Pancreas (tissue), 10 donors: ENCODE data around the gene IGFL2. TPM values are rescaled to one million over a fixed set of nuclear protein-coding genes. Genes with fewer than 3 reads are reported as not detected.

Source experiments
- ATAC-seq, 4 donors: fragments of 200-7000 bp; cut with Tn5 transposase; one replicate each; pipeline versions ENCODE4 v1.8.0 to v1.9.1; 2020; ENCODE audit warnings: mild to moderate bottlenecking in 4 of 4, moderate library complexity in 4 of 4
- DNase-seq, 6 donors: peaks; one replicate each; pipeline ENCODE4 v3.0.0-alpha.2; 2020
- FAIRE-seq: peaks from 2 replicates; lab custom pipeline; 2012; peaks lifted over from hg19 to GRCh38; lab: Jason Lieb, UNC
- H3K27ac ChIP-seq, 4 donors: fragments of 200-600 bp; sonication (generic); 1 replicate in 3 of 4; 2 replicates in 1 of 4; pipeline versions ENCODE4 v1.5.0 to v1.8.0; 2020
- H3K27me3 ChIP-seq, 4 donors: fragments of 200-600 bp; one replicate each; pipeline ENCODE4 v1.8.0; 2021
- H3K36me3 ChIP-seq, 3 donors: fragments of 200-600 bp; sonication (generic) in 1 of 3; one replicate each; pipeline versions ENCODE4 v1.5.0 to v1.8.0; 2020 to 2021
- H3K4me1 ChIP-seq, 3 donors: fragments of 200-600 bp; one replicate each; pipeline ENCODE4 v1.8.0; 2021
- H3K4me3 ChIP-seq, 4 donors: fragments of 200-600 bp; sonication (generic) in 2 of 4; one replicate each; pipeline versions ENCODE4 v1.5.0 to v1.8.0; 2020 to 2021
- H3K9me3 ChIP-seq, 4 donors: fragments of 200-600 bp; one replicate each; pipeline ENCODE4 v1.8.0; 2021
- WGBS, 2 donors: extraction: QIAGEN DNeasy Blood & Tissue Kit; methylation state at CpG; one replicate each; pipeline ENCODE4 v1.1.7; 2013; 5-methylcytosine and 5-hydroxymethylcytosine counted together
- intact Hi-C, 3 donors: fragments of 100-400 bp; cut with DNase I; formaldehyde crosslinking; loops; one replicate each; pipeline versions ENCODE4 v1.11.1 to v1.14.2; 2022
- polyA plus RNA-seq, 2 donors: library from polyadenylated mRNA; stranded (reverse); fragments of 200-250 nt; gene quantifications; one replicate each; pipeline ENCODE4 v1.2.3, GENCODE V29; 2013
- total RNA-seq, 6 donors: library from RNA; stranded (reverse); fragmentation: NEBNext Ultra II Directional in 4 of 6; extraction: Animal tissue kit (Norgen Biotek cat#: 25700) in 4 of 6; gene quantifications; one replicate each; pipeline versions ENCODE4 v1.2.1 to v1.2.4, GENCODE V29; 2021 to 2023
- TF ChIP-seq, protein P1 (sequence below), 4 donors: fragments of 200-600 bp; sonication (generic) in 3 of 4; IDR thresholded peaks; one replicate each; pipeline versions ENCODE4 v1.5.0 to v1.8.0; 2021; ENCODE audit warnings: antibody characterized with exemption in 4 of 4
- donor health status: healthy with polysubstance abuse.
- donor health status: DM: no; HTN: no; CAD: no; lungs with moderate emphysema.
- donor health status: DM: no; HTN: no; CAD: no.
- donor health status: control.
- donor health status: control.
- donor health status: Bipolar disorder and iron deficiency.
- donor health status: DM: yes; HTN: yes; CAD: no.
- donor health status: DM: no; HTN: no; CAD: no.
- donor health status: DM: no; HTN: no; CAD: no.
- donor health status: DM: yes; HTN: yes; CAD: no.

Gene IGFL2
- total and polyA plus RNA-seq, 8 donors, result not detected

DNA sequence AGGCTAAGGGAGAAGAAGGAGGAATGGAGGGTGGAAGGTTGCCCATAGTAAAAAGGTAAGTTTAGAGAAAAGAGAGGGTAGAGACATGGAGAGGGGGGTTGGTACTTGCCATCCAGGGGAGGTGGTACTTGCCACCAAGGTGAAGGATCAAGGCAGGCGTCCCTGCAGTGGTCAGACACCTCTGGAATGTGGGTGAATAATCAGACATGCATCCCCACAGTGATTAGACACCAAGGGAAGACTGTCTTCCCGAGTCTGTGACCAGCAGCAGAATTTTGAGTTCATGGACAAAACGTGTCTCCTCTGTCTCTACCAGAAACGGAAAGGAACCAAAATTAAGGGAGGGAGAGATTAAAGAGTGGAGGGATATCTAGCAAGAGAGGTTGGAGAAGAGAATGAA, 54.4 kb downstream of the IGFL2 start:
- H3K4me1 ChIP-seq, result no peaks in the 10 kb centered on the region
- TF ChIP-seq, protein P1, sequence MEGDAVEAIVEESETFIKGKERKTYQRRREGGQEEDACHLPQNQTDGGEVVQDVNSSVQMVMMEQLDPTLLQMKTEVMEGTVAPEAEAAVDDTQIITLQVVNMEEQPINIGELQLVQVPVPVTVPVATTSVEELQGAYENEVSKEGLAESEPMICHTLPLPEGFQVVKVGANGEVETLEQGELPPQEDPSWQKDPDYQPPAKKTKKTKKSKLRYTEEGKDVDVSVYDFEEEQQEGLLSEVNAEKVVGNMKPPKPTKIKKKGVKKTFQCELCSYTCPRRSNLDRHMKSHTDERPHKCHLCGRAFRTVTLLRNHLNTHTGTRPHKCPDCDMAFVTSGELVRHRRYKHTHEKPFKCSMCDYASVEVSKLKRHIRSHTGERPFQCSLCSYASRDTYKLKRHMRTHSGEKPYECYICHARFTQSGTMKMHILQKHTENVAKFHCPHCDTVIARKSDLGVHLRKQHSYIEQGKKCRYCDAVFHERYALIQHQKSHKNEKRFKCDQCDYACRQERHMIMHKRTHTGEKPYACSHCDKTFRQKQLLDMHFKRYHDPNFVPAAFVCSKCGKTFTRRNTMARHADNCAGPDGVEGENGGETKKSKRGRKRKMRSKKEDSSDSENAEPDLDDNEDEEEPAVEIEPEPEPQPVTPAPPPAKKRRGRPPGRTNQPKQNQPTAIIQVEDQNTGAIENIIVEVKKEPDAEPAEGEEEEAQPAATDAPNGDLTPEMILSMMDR (IDR thresholded peaks at IDR 0.05), result no peak

DNA sequence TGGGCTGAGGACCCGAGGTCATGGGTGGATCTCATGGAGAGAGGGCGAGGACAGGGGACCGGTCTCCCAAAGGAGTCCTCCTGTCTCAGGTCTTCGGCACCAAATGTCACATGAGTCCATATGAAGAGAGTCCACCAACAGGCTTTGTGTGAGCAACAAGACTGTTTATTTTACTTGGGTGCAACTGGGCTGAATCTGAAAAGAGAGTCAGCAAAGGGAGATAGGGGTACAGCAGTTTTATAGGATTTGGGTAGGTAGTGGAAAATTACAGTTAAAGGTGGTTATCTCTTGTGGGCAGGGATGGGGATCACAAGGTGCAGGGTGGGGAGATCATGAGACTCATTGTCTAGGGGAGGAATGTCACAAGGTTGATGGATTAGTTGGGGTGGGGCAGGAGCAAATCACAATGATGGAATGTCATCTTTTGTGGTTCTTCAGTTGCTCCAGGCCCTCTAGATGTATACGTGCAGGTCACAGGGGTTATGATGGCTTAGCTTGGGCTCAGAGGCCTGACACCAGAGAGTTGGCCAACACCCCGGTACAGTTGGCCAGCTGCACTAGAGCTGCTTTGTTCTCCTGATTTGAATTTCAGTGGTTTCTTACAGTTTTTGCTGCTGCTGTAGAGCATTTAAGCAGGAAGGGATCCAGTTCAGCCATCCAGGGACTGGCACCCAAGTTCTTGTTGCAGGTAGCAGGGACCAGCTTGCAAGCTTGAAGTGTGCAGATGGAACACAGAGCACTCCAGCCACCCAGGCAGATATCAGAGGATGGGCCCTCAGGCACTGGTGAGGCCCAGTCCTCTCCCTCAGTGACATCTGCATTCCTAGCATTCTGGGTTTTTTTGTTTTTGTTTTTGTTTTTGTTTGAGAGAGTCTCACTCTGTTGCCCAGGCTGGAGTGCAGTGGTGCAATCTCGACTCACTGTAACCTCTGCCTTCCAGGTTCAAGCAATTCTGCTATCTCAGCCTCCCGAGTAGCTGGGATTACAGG, 55.1 kb downstream of the IGFL2 start:
- no peak overlapping the region for H3K4me3 ChIP-seq
- H3K4me1 ChIP-seq, result no peaks in the 10 kb centered on the region
- FAIRE-seq (no peak), ATAC-seq (no peak), DNase-seq (no peak)
- TF ChIP-seq, protein P1 (IDR thresholded peaks at IDR 0.05), result no peak
- no peaks in the 10 kb centered on the region for H3K27me3 ChIP-seq
- no peak overlapping the region for H3K27ac ChIP-seq
- no peaks in the 10 kb centered on the region for H3K9me3 ChIP-seq
- WGBS, 2 donors, result 73 to 83% methylated on average over 8 of the region's 8 CpGs
- intact Hi-C loops, result no loop called here
- H3K36me3 ChIP-seq, result no peaks in the 10 kb centered on the region

More for the DNA sequence above, 54.4 kb downstream of the IGFL2 start:
- H3K27me3 ChIP-seq, result no peaks in the 10 kb centered on the region
- H3K27ac ChIP-seq, result no peak overlapping the region
- WGBS, 2 donors, result 47 to 55% methylated on average over 4 of the region's 4 CpGs
- H3K4me3 ChIP-seq, result no peak overlapping the region
- DNase-seq (no peak), ATAC-seq (no peak), FAIRE-seq (no peak)
- no peaks in the 10 kb centered on the region for H3K9me3 ChIP-seq
- intact Hi-C loops, result no loop called here
- no peaks in the 10 kb centered on the region for H3K36me3 ChIP-seq

DNA sequence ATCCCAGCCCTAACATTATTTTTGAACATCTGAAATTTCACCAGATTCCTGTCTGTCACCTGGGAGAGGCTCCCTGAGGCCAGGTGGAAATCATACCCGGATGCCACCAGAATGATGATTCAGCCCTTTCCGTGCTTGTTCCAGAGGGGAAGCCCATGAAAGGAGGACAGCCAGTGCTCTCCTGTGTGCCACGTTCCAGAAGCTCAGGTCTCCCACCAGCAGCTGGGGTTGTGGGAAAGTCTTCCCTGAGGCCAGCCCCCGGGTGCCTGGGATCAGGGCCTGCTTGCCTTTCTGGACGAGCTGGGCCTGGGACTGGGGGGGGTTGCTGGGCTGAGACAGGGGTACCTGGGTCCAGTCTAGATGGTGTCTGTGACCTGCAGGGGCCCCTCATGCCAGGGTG, 56.0 kb downstream of the IGFL2 start:
- no peak for FAIRE-seq
- no peak for DNase-seq
- no peaks in the 10 kb centered on the region for H3K36me3 ChIP-seq
- no peak overlapping the region for H3K4me3 ChIP-seq
- intact Hi-C loops, result no loop called here
- H3K27me3 ChIP-seq, result no peaks in the 10 kb centered on the region
- no peak for ATAC-seq
- H3K4me1 ChIP-seq, result no peaks in the 10 kb centered on the region
- no peaks in the 10 kb centered on the region for H3K9me3 ChIP-seq
- H3K27ac ChIP-seq, result no peak overlapping the region
- TF ChIP-seq, protein P1 (IDR thresholded peaks at IDR 0.05), result no peak
- WGBS, 2 donors, result 68 to 87% methylated on average over 5 of the region's 5 CpGs

GRCh38 chr19:46205183-46205984, 57.3 kb downstream of the IGFL2 start:
- Histone ChIP-seq H3K36me3 (no peaks in the 10 kb centered on the region), H3K27me3 (no peaks in the 10 kb centered on the region), H3K27ac (no peak overlapping the region), H3K9me3 (no peaks in the 10 kb centered on the region), H3K4me1 (no peaks in the 10 kb centered on the region), H3K4me3 (no peak overlapping the region)
- DNase-seq, result no peak
- TF ChIP-seq, protein P1 (IDR thresholded peaks at IDR 0.05), result no peak
- FAIRE-seq, result no peak
- ATAC-seq, result no peak
- 48 to 66% methylated on average over 6 of the region's 6 CpGs for WGBS, 2 donors
- intact Hi-C loops, result no loop called here
